Activated T-helper 1 cell treated with anti-CD3 and anti-CD28 coated beads, Interleukin-2, amount 50 U/mL, for 16 hours (primary cell): ENCODE data around the gene MRPS17.

Experiments used
- DNase-seq, 2 donors: peaks; one replicate each; pipeline ENCODE4 v3.0.0-alpha.2; 2020; ENCODE audit warnings: low read depth in 1 of 2, low spot score in 1 of 2

MRPS17 gene

DNA sequence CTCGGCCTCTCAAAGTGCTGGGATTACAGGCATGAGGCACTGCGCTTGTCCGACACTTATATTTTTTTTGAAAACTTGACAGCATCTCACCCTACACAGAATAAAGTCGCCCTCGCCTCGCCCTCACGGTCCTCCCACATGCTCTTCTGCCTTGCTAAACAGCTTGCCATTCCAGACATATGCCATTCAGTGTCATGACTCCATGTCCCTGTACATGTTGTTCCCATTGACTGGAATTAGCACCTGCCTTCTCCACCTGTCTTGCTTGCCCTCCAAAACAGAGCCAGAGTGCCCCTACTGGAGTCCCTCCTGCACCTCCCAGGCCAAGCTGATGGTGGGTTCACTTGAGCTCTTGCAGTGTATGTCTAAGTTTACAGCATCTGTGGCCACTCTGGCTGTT lies 18.9 kb downstream of the MRPS17 start:
- no peak for DNase-seq

DNA sequence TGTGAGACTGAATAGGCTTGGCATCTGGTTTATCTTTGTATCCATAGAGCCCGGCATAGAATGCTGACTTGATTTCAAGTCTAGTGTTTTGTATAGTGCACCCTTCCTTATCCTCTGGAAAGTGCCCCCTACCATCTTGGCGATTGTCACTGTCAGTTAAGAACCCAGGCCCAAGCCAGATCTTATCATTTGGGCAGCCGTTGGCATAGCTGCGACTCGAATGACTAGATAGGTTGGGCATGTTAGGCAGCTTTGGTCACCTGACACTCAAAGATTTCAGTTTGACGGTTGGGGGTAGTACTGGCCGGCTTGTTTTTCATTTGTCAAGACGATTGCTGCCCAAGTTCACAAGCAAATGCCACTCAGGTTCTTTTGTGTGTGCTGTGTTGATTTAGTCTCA lies 19.3 kb downstream of the MRPS17 start:
- DNase-seq: no peak

DNA sequence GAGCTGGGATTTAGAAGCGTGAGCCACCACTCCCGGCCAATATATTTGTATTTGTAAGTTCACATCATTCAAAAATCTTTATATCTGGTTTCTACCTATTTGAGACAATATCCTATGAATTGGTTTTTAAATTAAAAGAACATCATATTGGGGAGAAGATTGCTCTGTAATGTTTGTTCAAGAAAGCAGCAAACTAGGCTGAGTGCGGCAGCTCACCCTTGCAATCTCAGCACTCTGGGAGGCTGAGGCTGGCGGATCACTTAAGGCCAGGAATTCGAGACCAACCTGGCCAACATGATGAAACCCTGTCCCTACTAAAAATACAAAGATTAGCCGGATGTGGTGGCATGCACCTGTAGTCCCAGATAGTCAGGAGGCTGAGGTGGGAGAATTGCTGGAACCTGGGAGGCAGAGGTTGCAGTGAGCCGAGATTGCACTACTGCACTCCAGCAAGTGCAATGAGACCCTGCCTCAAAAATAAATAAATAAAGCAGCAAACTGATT lies 22.1 kb downstream of the MRPS17 start:
- DNase-seq: no peak

DNA sequence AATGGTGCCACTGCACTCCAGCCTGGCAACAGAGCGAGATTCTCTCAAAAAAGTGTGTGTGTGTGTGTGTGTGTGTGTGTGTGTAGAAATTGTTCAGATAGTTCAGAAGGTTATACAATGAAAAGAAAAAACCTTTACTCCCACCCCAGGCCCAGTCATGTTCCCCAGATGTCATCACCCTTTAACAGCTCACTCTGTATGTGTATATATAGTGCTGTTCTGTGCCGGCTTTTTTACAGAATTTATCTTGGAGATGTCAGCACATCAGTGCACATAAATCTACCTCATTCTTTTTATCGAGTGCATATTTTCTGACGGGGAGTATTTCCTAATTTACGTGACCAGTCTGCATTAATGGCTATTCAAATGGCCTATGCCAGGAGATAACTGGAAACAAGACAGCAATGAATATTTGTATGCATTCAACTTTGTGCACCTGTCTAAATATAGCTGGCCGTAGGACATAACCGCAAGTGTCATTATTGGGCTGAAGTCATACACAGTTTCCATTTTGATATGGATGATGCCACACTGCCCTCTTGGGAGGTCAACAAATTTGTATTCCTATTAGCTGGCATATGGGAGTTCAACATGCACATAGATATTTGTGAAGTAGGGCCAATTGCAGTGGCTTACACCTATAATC lies 24.4 kb downstream of the MRPS17 start:
- no peak for DNase-seq

DNA sequence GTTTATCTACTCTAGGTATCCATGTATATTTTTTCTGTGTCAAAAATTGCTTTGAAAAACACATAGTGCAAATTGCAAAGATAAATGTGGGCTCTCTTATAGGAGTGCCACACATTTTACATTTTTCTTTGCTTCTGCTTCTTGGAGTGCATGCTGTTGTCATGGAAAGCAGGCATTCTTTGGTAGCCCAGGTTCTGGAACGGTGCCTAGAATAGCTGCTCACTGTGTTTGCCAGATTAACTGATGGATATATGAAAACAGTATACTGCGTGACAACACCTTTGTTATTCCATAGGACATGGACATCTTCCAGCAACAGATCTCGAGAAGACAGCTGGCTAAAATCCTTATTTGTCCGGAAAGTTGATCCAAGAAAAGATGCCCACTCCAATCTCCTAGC lies 26.2 kb downstream of the MRPS17 start:
- no peak for DNase-seq

DNA sequence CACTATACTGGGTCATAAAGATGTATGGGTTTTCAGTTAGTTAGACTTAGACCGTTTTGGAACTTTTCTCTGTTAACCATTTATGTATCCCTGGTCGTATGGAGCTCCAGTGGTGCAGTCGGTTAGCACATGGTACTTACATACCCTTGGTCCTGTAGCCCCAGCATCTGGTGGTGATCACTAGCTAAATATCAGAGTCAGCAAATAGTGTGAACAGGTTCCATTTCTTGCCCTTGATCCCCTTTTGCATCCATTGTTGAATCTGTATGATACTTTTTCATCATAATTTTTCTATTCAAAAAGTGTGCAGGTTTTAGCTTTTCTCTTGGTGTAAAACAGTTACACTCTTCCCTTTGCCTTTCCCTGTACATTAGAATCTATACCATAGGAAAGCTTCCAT lies 28.6 kb downstream of the MRPS17 start:
- DNase-seq: no peak

DNA sequence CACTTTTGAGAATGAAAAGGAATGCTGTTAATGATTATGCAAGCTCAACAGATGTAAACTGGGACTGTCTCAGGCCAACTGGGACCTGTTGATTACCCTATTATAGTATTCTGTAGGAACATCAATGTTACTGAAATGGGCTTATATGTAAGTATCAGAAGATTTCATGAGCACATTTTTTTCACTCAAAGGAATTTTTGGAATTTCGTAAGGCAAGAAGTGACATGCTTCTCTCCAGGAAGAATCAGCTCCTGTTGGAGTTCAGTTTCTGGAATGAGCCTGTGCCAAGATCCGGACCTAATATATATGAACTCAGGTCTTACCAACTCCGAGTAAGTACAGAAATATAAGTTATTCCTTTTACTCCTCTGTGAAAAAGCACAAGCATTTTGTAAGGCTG lies 31.9 kb downstream of the MRPS17 start:
- DNase-seq: no peak

DNA sequence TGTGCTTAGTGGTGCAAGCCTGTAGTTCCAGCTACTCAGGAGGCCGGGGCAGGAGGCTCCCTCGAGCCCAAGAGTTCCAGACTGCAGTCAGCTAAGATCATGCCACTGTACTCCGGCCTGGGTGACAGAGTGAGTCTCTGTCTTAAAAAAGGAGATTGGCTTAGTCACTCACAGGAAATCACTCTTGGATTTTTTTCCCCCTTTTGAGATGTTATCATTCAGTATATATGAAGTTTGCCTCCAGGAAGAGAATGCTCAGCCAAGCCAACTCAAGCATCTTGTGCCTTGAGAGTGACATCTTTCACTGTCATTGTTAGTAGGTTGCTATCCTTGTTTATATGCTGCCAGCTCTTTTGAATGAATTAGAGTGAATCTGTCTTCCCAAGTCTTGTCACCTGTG lies 40.7 kb downstream of the MRPS17 start:
- DNase-seq: no peak

DNA sequence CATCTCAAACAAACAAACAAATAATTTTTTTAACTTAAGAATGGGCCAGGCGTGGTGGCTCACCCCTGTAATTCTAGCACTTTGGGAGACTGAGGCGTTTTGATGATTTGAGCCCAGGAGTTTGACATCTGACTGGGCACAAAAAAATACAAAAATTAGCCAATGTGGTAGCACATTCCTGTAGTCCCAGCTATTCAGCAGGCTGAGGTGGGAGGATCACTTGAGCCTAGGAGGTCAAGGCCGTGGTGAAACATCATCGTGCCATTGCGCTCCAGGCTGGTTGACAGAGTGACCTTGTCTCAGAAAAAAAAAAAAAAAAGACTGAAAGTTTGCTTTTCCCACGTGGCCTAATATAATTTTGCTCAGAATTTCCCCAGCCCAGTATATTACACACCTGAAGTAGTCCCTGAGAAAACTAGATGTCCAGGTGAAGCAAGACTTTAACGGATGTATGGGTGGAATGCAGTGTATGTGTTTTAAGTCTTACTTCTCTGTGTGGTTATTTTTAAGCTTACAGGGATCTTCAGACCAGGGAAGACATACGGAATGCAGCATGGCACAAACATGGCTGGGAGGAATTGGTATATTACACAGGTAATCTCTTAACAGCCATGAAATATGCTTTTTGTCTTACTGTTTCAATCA lies 45.3 kb downstream of the MRPS17 start:
- DNase-seq: no peak

DNA sequence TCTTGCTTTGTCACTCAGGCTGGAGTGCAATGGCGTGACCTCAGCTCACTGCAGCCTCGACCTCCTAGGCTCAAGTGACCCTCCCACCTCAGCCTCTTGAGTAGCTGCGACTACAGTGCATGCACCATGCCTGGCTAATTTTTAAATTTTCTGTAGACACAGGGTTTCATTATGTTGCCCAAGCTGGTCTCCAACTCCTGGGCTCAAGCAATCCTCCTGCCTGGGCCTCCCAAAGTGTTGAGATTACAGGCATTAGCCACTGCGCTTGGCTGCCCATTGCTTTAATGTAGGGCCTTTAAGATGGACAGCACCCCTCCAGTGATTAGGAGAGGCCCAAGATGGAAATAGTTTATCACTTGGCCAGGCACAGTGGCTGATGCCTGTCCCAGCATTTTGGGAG lies 52.1 kb downstream of the MRPS17 start:
- DNase-seq: no peak
